DND-41 (cell line): ENCODE results near the gene ADCY2.

Experiments used
- ATAC-seq: fragments of 200-7000 bp; cut with Tn5 transposase; 3 replicates; pipeline ENCODE4 v1.9.1; 2021; ENCODE audit warnings: low read depth; ENCODE audit not compliant: insufficient read depth
- DNase-seq: peaks from one replicate; pipeline ENCODE4 v3.0.0-alpha.2; 2020
- H2AFZ ChIP-seq: 2 replicates; pipeline ENCODE4 v1.6.0; 2012; ENCODE audit warnings: low read depth, low read length
- H3K27ac ChIP-seq: 2 replicates; pipeline ENCODE4 v1.5.1; 2012; ENCODE audit warnings: low read length, inconsistent platforms
- H3K27me3 ChIP-seq: fragments of 200-600 bp; sonication (generic); 2 replicates; pipeline ENCODE4 v1.6.0; 2012; ENCODE audit warnings: low read length, mild to moderate bottlenecking, inconsistent platforms; ENCODE audit not compliant: insufficient read depth, poor library complexity
- H3K36me3 ChIP-seq: 2 replicates; pipeline ENCODE4 v1.5.1; 2012; ENCODE audit warnings: low read length, inconsistent platforms; ENCODE audit not compliant: insufficient read depth
- H3K4me1 ChIP-seq: 2 replicates; pipeline ENCODE4 v1.5.1; 2012; ENCODE audit warnings: mild to moderate bottlenecking, low read length; ENCODE audit not compliant: insufficient read depth
- H3K4me2 ChIP-seq: 2 replicates; pipeline ENCODE4 v1.6.0; 2012; ENCODE audit warnings: mild to moderate bottlenecking, moderate library complexity, low read length, inconsistent platforms; ENCODE audit not compliant: insufficient read depth
- H3K4me3 ChIP-seq, 2 experiments: fragments of 200-600 bp in 1 of 2; shearing (Covaris generic) in 1 of 2; 2 replicates each; pipeline ENCODE4 v1.5.1; 2012 to 2016; ENCODE audit warnings: inconsistent platforms in 2 of 2, low read length in 2 of 2, mild to moderate bottlenecking in 2 of 2, low read depth in 1 of 2, moderate library complexity in 1 of 2
- H3K79me2 ChIP-seq: 2 replicates; pipeline ENCODE4 v1.6.0; 2012; ENCODE audit warnings: low read length, inconsistent platforms; ENCODE audit not compliant: insufficient read depth
- H3K9ac ChIP-seq: 2 replicates; pipeline ENCODE4 v1.6.0; 2012; ENCODE audit warnings: low read depth, mild to moderate bottlenecking, inconsistent platforms, low read length, moderate library complexity
- H3K9me3 ChIP-seq: 2 replicates; pipeline ENCODE4 v1.5.1; 2012; ENCODE audit warnings: low read length, moderate library complexity, mild to moderate bottlenecking, inconsistent platforms; ENCODE audit not compliant: insufficient read depth, severe bottlenecking
- H4K20me1 ChIP-seq: 2 replicates; pipeline ENCODE4 v1.6.0; 2012; ENCODE audit warnings: low read length; ENCODE audit not compliant: insufficient read depth
- CTCF ChIP-seq: IDR thresholded peaks from 2 replicates; pipeline ENCODE4 v1.5.1; 2012; ENCODE audit warnings: borderline replicate concordance, low read length, moderate library complexity, mild to moderate bottlenecking; ENCODE audit not compliant: poor library complexity, severe bottlenecking; ENCODE audit errors: extremely low read depth
- EZH2 ChIP-seq: IDR thresholded peaks from 3 replicates; pipeline ENCODE4 v1.6.1; 2012; ENCODE audit warnings: borderline replicate concordance, low read depth, mild to moderate bottlenecking, moderate library complexity, low read length, inconsistent platforms; ENCODE audit not compliant: severe bottlenecking

The ADCY2 gene

GRCh38 chr5:7608772-7609171 lies 212.8 kb downstream of the ADCY2 start:
- ATAC-seq (no peak), DNase-seq (no peak)
- Histone ChIP-seq H3K9ac (no peak overlapping the region), H3K4me2 (no peak overlapping the region), H3K27me3 (no peaks in the 10 kb centered on the region), H3K79me2 (no peaks in the 10 kb centered on the region), H4K20me1 (no peaks in the 10 kb centered on the region), H3K36me3 (no peaks in the 10 kb centered on the region), H3K27ac (no peak overlapping the region), H3K4me1 (no peaks in the 10 kb centered on the region), H2AFZ (no peak overlapping the region), H3K9me3 (no peaks in the 10 kb centered on the region), H3K4me3 (no peak overlapping the region)
- TF ChIP-seq EZH2 (no peak), CTCF (no peak)

- no peaks in the 10 kb centered on the region for H3K36me3 ChIP-seq
- ATAC-seq: no peak
- H4K20me1 ChIP-seq: no peaks in the 10 kb centered on the region
- no peaks in the 10 kb centered on the region for H3K9me3 ChIP-seq
- no peak overlapping the region for H3K9ac ChIP-seq
- H3K27ac ChIP-seq: no peak overlapping the region
- TF ChIP-seq EZH2 (no peak), CTCF (no peak)
- no peak overlapping the region for H2AFZ ChIP-seq
- H3K79me2 ChIP-seq: no peaks in the 10 kb centered on the region
- H3K4me1 ChIP-seq: no peaks in the 10 kb centered on the region
- no peak for DNase-seq
- H3K4me3 ChIP-seq: no peak overlapping the region
- no peak overlapping the region for H3K4me2 ChIP-seq
- H3K27me3 ChIP-seq: no peaks in the 10 kb centered on the region
Measured at GRCh38 chr5:7609726-7610125, 213.8 kb downstream of the ADCY2 start.

GRCh38 chr5:7610531-7611177 lies 214.7 kb downstream of the ADCY2 start:
- Histone ChIP-seq H3K4me3 (no peak overlapping the region), H3K79me2 (no peaks in the 10 kb centered on the region), H4K20me1 (no peaks in the 10 kb centered on the region), H3K27me3 (no peaks in the 10 kb centered on the region), H3K4me2 (no peak overlapping the region), H3K36me3 (no peaks in the 10 kb centered on the region), H2AFZ (no peak overlapping the region), H3K27ac (no peak overlapping the region), H3K9me3 (no peaks in the 10 kb centered on the region), H3K4me1 (no peaks in the 10 kb centered on the region), H3K9ac (no peak overlapping the region)
- TF ChIP-seq CTCF (no peak), EZH2 (no peak)
- DNase-seq (no peak), ATAC-seq (no peak)
